HG02588 (cell line): ENCODE data around the gene RRN3.
"Not testable (repeated sequence)": the region's sequence is repeated elsewhere in the genome, so short reads cannot be mapped to it uniquely, and the experiment has no call there.

ENCODE experiments used
- ATAC-seq: cut with Tn5 transposase; IDR thresholded peaks from one replicate; pipeline ENCODE4 v1.9.1; 2021; ENCODE audit warnings: mild to moderate bottlenecking, moderate library complexity; ENCODE audit not compliant: unreplicated experiment

The RRN3 gene

DNA sequence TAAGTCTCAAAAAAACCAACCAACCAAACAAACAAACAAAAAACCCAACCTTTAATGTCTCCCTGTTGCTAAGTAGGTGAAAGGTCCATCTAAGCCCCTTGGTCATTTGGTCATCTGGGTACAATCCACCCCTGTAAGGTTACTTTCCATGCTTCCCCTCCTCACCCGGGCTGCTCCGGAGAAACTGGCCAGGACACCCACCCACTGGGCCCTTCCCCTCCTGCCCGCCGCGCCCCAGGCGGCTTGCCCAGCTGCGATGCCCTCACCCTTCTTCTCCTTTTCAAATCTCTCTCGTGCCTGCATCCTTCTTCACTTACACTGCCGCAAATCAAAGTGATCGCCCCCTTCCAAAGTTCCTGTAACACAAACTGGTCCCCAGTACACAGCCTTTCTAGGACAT lies 40.2 kb downstream of the RRN3 start:
- ATAC-seq: no peak

GRCh38 chr16:15052747-15053476 lies 41.2 kb downstream of the RRN3 start:
- ATAC-seq: no peak

- ATAC-seq: no peak
These were observed 42.6 kb downstream of the RRN3 start for GRCh38 chr16:15051387-15051951.

GRCh38 chr16:15050440-15050839 lies 43.6 kb downstream of the RRN3 start:
- not testable (repeated sequence) for ATAC-seq

- no peak for ATAC-seq
These were observed 44.4 kb downstream of the RRN3 start for GRCh38 chr16:15049581-15050180.

DNA sequence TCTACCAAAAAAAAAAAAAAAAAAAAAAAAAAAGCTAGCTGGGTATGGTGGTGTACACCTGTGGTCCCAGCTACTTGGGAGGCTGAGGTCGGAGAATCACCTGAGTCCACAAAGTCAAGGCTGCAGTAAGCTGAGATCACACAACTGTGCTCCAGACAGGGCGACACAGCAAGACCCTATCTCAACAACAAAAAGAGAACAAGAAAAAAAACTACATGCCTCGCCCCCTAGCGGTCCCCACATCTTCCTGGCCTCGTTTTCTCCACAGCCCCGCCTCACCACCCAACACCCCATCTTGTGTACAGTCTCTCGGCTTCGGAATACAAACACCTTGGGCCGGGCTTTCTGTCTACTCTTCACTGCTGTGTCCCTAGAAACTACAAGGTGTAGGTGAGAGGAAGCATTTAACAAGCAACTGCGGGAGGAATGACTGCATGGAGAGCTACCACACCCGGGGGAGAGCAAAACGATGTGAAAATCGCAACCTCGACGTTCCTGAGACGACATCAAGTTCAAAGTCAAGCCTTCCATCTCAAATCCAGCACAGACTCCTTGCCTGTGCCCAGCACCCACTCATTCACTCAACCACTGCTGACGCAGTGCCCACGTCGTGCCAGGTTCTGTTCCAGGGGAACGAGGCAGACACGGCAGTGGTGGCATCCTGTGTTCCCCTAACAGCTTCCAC lies 47.2 kb downstream of the RRN3 start:
- no peak for ATAC-seq

DNA sequence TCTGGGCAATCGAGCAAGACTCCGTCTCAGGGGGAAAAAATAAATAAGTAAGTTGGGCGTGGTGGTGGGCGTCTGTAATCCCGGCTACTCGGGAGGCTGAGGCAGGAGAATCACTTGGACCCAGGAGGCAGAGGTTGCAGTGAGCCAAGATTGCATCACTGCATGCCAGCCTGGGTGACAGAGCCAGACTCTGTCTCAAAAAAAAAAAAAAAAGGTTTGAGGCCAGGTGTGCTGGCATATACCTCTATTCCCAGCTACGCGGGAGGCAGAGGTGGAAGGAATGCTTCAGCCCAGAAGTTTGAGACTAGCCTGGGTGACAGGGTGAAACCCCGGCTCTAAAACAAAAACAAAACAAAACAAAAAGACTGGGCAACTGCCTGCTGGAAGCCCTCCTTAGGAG lies 48.8 kb downstream of the RRN3 start:
- ATAC-seq: not testable (repeated sequence)

DNA sequence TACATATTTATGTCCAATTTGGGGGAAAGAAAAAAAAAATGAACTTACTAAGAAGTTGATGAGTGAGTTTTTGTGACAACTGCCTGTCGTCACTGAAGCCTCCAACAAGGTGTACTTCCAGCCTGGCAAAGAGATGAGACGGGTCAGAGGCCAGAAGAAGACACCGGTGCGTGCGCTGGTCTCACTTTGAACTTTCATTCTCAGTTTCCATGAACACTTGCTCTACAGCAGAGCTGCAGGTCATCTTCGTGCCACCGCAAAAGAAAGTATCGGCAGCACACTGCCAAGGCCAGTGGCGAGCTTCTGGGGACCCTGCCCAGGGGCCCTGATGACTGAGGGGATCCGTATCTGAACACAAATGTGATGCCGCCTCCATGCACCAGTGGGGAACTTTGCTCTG lies 49.8 kb downstream of the RRN3 start:
- no peak for ATAC-seq

DNA sequence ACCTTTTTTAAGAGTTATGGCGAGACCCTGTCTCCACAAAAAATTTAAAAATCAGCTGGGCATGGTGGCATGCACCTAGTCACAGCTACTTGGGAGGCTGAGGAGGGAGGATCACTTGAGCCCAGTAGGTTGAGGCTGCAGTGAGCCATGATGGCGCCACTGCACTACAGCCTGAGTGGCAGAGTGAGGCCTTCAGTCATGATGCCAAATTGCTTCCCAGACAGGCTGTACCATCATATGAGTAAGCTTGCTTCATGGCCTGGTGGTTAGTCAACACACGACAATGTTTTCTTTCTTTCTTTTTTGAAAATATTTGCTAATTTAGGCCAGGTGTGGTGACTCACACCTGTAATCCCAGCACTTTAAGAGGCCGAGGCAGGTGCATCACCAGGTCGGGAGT lies 50.7 kb downstream of the RRN3 start:
- no peak for ATAC-seq

DNA sequence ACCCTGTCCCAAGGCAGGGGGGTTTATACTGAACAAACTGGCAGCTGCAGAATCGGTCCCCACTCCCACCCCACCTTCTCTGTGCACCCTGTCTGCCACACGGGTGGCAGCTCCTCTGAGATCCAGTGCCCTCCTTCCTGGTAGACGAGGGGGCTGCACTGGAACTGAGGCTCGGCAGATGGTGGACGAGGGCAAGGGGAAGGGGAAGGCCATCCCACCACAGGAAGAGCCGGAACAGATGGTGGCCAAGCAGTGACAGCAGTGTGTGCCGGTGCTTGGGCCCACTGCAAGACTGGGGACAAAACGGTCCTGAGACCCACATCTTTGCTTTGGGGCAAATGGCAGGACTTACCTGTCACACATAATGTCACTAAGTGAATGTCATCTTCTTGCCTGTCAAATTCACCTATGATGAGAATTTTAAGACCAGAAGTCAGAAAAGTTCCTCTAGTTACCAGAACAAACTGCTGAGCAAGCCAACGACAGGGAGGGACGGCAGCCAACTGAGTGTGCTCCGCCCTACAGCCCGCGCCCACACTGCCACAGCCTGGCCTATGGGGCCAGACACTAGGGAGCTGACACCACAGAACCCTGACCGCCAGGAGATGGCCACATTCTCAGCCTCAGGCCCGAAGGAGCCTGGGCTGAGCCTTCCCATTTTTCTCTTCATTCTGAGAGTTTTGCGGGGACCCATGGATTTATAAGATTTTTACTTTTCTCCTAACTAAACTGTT lies 52.6 kb downstream of the RRN3 start:
- ATAC-seq: no peak

GRCh38 chr16:15038689-15039088 lies 55.4 kb downstream of the RRN3 start:
- ATAC-seq: no peak

DNA sequence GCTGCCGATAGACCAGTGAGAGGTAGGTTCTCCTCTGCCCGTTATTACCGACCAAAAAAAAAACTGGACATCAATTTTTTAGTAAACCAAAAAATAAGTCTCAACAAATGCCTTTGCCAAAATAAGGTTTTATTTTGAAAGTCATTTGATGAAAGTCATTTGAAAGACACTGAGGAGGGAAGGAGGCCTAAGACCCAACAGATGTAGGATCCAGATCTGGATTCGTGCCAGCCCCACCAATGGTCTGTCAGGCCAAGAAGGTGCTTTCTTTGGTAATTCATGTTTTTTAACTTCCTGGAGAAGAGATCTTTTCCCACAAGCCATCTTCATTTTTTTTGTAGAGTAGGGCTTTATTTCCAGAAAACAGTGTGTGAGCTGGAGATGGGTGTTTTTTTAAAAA lies 56.3 kb downstream of the RRN3 start:
- ATAC-seq: no peak

DNA sequence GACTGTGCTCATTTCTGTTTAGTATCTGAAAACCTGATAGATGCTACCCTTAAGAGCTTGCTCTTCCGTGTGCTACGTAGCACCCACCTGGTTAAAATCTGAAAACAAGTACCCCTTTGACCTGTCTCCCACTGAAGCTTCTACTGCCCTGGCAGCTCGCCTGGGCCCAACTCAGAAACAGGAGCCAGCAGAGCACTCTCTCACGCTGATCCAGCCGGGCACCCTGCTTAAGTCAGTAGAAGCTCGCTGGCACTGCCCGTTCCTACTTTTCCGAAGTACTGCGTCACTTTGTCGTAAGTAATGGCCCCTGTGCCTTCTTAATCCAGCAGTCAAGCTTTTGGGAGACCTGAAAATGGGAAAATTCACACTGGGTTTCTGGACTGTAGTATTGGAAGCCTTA lies 57.1 kb downstream of the RRN3 start:
- no peak for ATAC-seq

GRCh38 chr16:15035163-15035729 lies 58.8 kb downstream of the RRN3 start:
- no peak for ATAC-seq

DNA sequence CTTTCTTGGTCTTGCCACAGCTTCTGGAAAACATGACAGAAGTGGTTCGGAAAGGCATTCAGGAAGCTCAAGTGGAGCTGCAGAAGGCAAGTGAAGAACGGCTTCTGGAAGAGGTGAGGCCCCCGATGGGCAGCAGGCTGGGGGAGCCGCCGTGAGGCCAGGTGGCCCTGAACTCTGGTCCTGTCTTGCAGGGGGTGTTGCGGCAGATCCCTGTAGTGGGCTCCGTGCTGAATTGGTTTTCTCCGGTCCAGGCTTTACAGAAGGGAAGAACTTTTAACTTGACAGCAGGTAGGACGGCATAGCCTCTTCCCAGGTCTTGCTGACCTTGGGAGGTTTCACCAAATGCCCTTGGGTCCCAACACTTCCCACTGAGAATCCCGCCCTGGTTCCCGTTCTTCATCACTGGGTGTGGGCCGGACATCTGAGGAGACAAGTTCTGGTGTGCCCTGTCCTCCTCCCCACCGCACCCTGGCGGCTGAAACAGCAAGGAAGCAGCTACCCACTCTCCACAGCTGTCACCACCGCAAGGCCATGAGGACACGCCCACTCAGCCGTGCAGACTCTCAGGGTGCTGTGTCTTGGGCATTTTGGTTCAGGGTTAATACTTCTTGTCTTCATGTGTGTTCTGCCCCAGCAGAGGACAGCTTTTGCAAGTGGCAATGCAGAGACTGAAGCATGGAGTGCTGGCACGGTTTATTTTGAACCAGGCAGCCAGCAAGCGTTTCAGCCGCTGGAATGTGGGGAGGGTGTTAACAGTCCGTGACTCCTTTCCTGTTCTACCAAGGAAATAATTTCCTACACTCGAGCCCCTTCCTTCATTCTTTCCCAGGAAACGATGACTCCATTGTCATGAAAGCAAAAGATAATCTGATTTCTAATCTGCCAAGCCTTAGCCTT lies 59.6 kb downstream of the RRN3 start:
- ATAC-seq: no peak

DNA sequence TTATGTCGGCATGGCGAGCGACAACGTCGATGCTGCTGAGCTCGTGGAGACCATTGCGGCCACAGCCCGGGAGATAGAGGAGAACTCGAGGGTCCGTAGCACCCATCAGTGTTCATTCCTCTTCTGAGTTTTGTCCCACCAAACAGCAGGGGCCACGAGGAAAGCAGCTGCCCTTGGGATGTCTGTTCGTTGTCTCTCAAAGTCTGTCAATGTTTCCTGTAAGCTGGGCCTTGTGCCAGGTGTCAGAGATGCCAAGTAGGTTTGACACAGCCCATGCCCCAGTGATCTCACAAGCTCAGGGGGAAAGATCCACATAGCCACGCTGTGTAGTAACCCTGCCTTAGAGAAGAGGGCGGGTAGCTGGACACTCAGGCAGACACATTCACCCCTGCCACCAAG lies 60.8 kb downstream of the RRN3 start:
- ATAC-seq: no peak

DNA sequence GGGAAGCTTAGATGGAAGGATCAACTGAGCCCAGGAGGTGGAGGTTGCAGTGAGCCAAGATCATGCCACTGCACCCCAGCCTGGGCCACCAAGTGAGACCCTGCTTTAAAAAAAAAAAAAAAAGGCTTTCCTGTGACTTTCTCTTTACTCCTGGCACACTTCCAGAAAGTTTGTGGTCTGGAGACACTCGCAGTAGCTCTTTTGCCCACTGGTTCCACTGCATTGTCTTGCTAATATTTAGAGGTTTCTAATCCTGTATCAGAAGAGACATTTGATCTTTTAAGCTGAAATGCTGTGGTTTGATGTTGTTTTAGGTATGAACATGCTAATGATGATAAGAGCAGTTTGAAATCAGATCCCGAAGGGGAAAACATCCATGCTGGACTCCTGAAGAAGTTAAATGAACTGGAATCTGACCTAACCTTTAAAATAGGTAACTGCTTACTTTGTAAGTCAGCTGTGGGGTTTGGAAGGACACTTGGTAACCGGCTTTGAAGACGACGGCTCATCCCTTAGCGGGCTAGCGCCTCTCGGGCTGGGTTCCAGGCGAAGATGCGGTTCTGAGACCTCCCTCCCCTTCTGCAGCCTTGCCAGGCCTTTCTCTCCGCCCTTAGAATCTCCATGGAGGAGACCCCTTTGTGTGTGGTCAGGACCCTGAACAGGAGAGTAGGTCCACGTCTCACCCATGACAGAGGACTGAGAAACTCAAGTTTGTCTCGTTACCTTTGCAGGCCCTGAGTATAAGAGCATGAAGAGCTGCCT lies 61.3 kb downstream of the RRN3 start:
- no peak for ATAC-seq

- ATAC-seq: no peak
These were observed 62.5 kb downstream of the RRN3 start for GRCh38 chr16:15031586-15031985.

GRCh38 chr16:15031179-15031578 lies 62.9 kb downstream of the RRN3 start:
- ATAC-seq: no peak
